KMS-11 (cell line): ENCODE data around the gene GNB1.

ENCODE experiments used
- H2AFZ ChIP-seq: fragments of 200-600 bp; sonication (generic); 2 replicates; pipeline ENCODE4 v1.6.1; 2016; ENCODE audit warnings: antibody characterized with exemption, mixed run types, low read depth
- H3K27ac ChIP-seq: fragments of 200-600 bp; sonication (generic); 2 replicates; pipeline ENCODE4 v1.6.1; 2016; ENCODE audit warnings: mild to moderate bottlenecking, mixed run types
- H3K27me3 ChIP-seq: fragments of 200-600 bp; sonication (generic); 2 replicates; pipeline ENCODE4 v1.6.1; 2017; ENCODE audit warnings: mild to moderate bottlenecking, low read depth, mixed run types, moderate library complexity; ENCODE audit not compliant: insufficient read depth
- H3K36me3 ChIP-seq: fragments of 200-600 bp; sonication (generic); 2 replicates; pipeline ENCODE4 v1.6.1; 2017; ENCODE audit warnings: mild to moderate bottlenecking, mixed run types; ENCODE audit not compliant: insufficient read depth
- H3K4me1 ChIP-seq: fragments of 200-600 bp; sonication (generic); 2 replicates; pipeline ENCODE4 v1.6.1; 2016; ENCODE audit warnings: mild to moderate bottlenecking, low read depth, mixed run types; ENCODE audit not compliant: poor library complexity, severe bottlenecking
- H3K4me2 ChIP-seq: fragments of 200-600 bp; sonication (generic); 2 replicates; pipeline ENCODE4 v1.7.0; 2016; ENCODE audit warnings: mild to moderate bottlenecking, mixed run types
- H3K4me3 ChIP-seq: fragments of 200-600 bp; sonication (generic); IDR thresholded peaks from 2 replicates; pipeline ENCODE4 v1.6.1; 2017; ENCODE audit warnings: low read depth, low read length, mixed read lengths; ENCODE audit not compliant: insufficient read depth
- H3K79me2 ChIP-seq: fragments of 200-600 bp; sonication (generic); 2 replicates; pipeline ENCODE4 v1.6.1; 2016; ENCODE audit warnings: low read depth, mixed run types; ENCODE audit not compliant: insufficient read depth
- H3K9ac ChIP-seq: fragments of 200-600 bp; sonication (generic); 2 replicates; pipeline ENCODE4 v1.6.1; 2016; ENCODE audit warnings: mild to moderate bottlenecking, mixed run types
- H4K20me1 ChIP-seq: fragments of 200-600 bp; sonication (generic); 2 replicates; pipeline ENCODE4 v1.6.1; 2016; ENCODE audit warnings: mild to moderate bottlenecking, mixed run types; ENCODE audit not compliant: insufficient read depth
- CTCF ChIP-seq: fragments of 200-600 bp; sonication (generic); conservative IDR thresholded peaks from 2 replicates; pipeline ENCODE4 v1.6.1; 2017; ENCODE audit warnings: low read depth, mild to moderate bottlenecking, antibody characterized with exemption, low read length, moderate library complexity, mixed read lengths

GNB1 gene

GRCh38 chr1:1899266-1899966, 8.5 kb upstream of the GNB1 start:
- H3K4me1 ChIP-seq = peaks cover 53% of the 10 kb centered on the region
- H3K4me3 ChIP-seq = no peak overlapping the region
- H3K27ac ChIP-seq = no peak overlapping the region
- H3K27me3 ChIP-seq = no peaks in the 10 kb centered on the region
- no peak overlapping the region for H3K9ac ChIP-seq
- H2AFZ ChIP-seq = no peak overlapping the region
- no peaks in the 10 kb centered on the region for H3K36me3 ChIP-seq
- H3K79me2 ChIP-seq = no peaks in the 10 kb centered on the region
- H3K4me2 ChIP-seq = peak overlapping the region; percentile 23; the same call in 1 of the 2 replicates
- TF ChIP-seq CTCF = no peak
- H4K20me1 ChIP-seq = no peaks in the 10 kb centered on the region

- H3K79me2 ChIP-seq = no peaks in the 10 kb centered on the region
- no peaks in the 10 kb centered on the region for H4K20me1 ChIP-seq
- no peaks in the 10 kb centered on the region for H3K36me3 ChIP-seq
- no peak overlapping the region for H2AFZ ChIP-seq
- H3K4me1 ChIP-seq = peaks cover 63% of the 10 kb centered on the region
- H3K4me2 ChIP-seq = peak overlapping the region; percentile 96; the same call in 1 of the 2 replicates
- H3K27ac ChIP-seq = no peak overlapping the region; the same call in 1 of the 2 replicates
- H3K4me3 ChIP-seq = no peak overlapping the region
- no peaks in the 10 kb centered on the region for H3K27me3 ChIP-seq
- no peak for TF ChIP-seq CTCF
- H3K9ac ChIP-seq = no peak overlapping the region
These were observed 7.5 kb upstream of the GNB1 start for GRCh38 chr1:1898246-1898933.

GRCh38 chr1:1895456-1896336, 4.8 kb upstream of the GNB1 start:
- H2AFZ ChIP-seq = peak overlapping the region; percentile 45; the same call in 1 of the 2 replicates
- peaks cover 10% of the 10 kb centered on the region for H3K79me2 ChIP-seq
- peaks cover 78% of the 10 kb centered on the region for H3K4me1 ChIP-seq
- no peaks in the 10 kb centered on the region for H3K27me3 ChIP-seq
- TF ChIP-seq CTCF = no peak
- no peaks in the 10 kb centered on the region for H3K36me3 ChIP-seq
- H3K27ac ChIP-seq = peak overlapping the region; percentile 92
- no peaks in the 10 kb centered on the region for H4K20me1 ChIP-seq
- peak overlapping the region; percentile 60; the same call in 1 of the 2 replicates for H3K9ac ChIP-seq
- peak overlapping the region; percentile 96 for H3K4me2 ChIP-seq
- H3K4me3 ChIP-seq = no peak overlapping the region

GRCh38 chr1:1895060-1895418, 4.2 kb upstream of the GNB1 start:
- no peak overlapping the region for H3K4me3 ChIP-seq
- H3K79me2 ChIP-seq = peaks cover 11% of the 10 kb centered on the region
- no peaks in the 10 kb centered on the region for H3K36me3 ChIP-seq
- no peak overlapping the region; the same call in 1 of the 2 replicates for H3K27ac ChIP-seq
- no peak overlapping the region for H2AFZ ChIP-seq
- H4K20me1 ChIP-seq = no peaks in the 10 kb centered on the region
- H3K27me3 ChIP-seq = no peaks in the 10 kb centered on the region
- no peak overlapping the region for H3K9ac ChIP-seq
- TF ChIP-seq CTCF = no peak
- peak overlapping the region; percentile 96; the same call in 1 of the 2 replicates for H3K4me2 ChIP-seq
- H3K4me1 ChIP-seq = peaks cover 78% of the 10 kb centered on the region
